NT2/D1 (cell line): ENCODE data around the gene MEX3B.

Source experiments
- SUZ12 ChIP-seq: IDR thresholded peaks from 2 replicates; pipeline ENCODE4 v1.6.1; 2011; ENCODE audit not compliant: insufficient read length, insufficient read depth; ENCODE audit errors: extremely low read depth
- ZNF274 ChIP-seq: IDR thresholded peaks from 2 replicates; pipeline ENCODE4 v1.6.1; 2011; ENCODE audit warnings: mild to moderate bottlenecking, low read depth, low read length

DNA sequence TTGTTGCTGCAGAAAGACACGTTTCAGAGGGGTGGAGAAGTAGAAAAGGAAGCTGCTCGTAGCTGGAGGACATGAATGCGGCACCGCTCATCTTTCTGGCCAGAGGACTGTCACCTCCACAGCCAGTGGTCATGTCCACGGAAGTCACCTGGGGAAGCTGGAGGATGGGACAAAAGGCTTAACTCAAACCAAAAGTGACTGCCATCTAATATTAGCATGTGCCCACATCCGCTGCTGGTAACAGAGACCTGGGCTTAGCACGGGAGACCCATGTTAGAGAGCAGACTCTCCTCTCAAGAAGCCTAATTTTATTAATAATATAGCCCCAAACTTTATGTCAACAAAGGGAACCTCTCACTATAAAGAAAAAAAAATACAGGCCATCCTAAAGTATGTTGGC is 5.9 kb downstream of the MEX3B start:
- TF ChIP-seq ZNF274 (no peak), SUZ12 (no peak)
